Measurements from ENCODE around the gene DDX24. TPM values are rescaled to one million over a fixed set of nuclear protein-coding genes. Genes with fewer than 3 reads are reported as not detected.

Gene DDX24
- total and polyA plus RNA-seq, 2 experiments from 2014 or later = 127 to 145 TPM

GRCh38 chr14:94113490-94113889 is 32.5 kb upstream of the DDX24 start:
- no peaks in the 10 kb centered on the region for H3K36me3 ChIP-seq (replicated peaks; ENCODE audit: insufficient read depth, low read depth)
- no peak overlapping the region for H3K4me2 ChIP-seq
- H3K27ac ChIP-seq = no peak overlapping the region
- WGBS (ENCODE audit: low lambda C conversion rate, missing lambda C conversion rate) = 81% methylated on average over 6 of the region's 6 CpGs
- DNase-seq (ENCODE audit: low spot score) = no peak
- no peaks in the 10 kb centered on the region for H3K9me3 ChIP-seq (ENCODE audit: low read depth)
- no peak overlapping the region for H2AFZ ChIP-seq
- H4K20me1 ChIP-seq (ENCODE audit: insufficient read depth, poor library complexity, severe bottlenecking) = no peaks in the 10 kb centered on the region
- H3K79me2 ChIP-seq = no peaks in the 10 kb centered on the region
- no peaks in the 10 kb centered on the region for H3K9me2 ChIP-seq (replicated peaks; ENCODE audit: insufficient read depth)
- TF ChIP-seq EZH2phosphoT487 (IDR thresholded peaks at IDR 0.05; ENCODE audit: low read depth, severe bottlenecking, unreplicated experiment) = no peak
- no peak for TF ChIP-seq EZH2 (IDR thresholded peaks at IDR 0.05; ENCODE audit: borderline replicate concordance)
- no peak for TF ChIP-seq CTCF (IDR thresholded peaks at IDR 0.05; ENCODE audit: poor library complexity)
- H3K4me3 ChIP-seq = no peak overlapping the region
- H3K27me3 ChIP-seq = no peaks in the 10 kb centered on the region
- H3K4me1 ChIP-seq (ENCODE audit: insufficient read depth) = no peaks in the 10 kb centered on the region

- Histone ChIP-seq H3K27ac (no peak overlapping the region), H3K79me2 (no peaks in the 10 kb centered on the region)
Observed at GRCh38 chr14:94113073-94113472, 32.1 kb upstream of the DDX24 start.

GRCh38 chr14:94112513-94113063 is 31.6 kb upstream of the DDX24 start:
- Histone ChIP-seq H3K4me1 (ENCODE audit: insufficient read depth) (no peaks in the 10 kb centered on the region), H3K9me3 (ENCODE audit: low read depth) (no peaks in the 10 kb centered on the region), H4K20me1 (ENCODE audit: insufficient read depth, poor library complexity, severe bottlenecking) (no peaks in the 10 kb centered on the region), H3K36me3 (replicated peaks; ENCODE audit: insufficient read depth, low read depth) (no peaks in the 10 kb centered on the region), H3K27me3 (no peaks in the 10 kb centered on the region), H3K4me3 (no peak overlapping the region), H3K9me2 (replicated peaks; ENCODE audit: insufficient read depth) (no peaks in the 10 kb centered on the region), H3K27ac (no peak overlapping the region), H3K4me2 (no peak overlapping the region), H3K79me2 (no peaks in the 10 kb centered on the region), H2AFZ (no peak overlapping the region)
- 91% methylated on average over 6 of the region's 6 CpGs for WGBS (ENCODE audit: low lambda C conversion rate, missing lambda C conversion rate)
- no peak for DNase-seq (ENCODE audit: low spot score)
- TF ChIP-seq CTCF (IDR thresholded peaks at IDR 0.05; ENCODE audit: poor library complexity) (no peak), EZH2phosphoT487 (IDR thresholded peaks at IDR 0.05; ENCODE audit: low read depth, severe bottlenecking, unreplicated experiment) (no peak), EZH2 (IDR thresholded peaks at IDR 0.05; ENCODE audit: borderline replicate concordance) (no peak)

More at GRCh38 chr14:94113073-94113472, 32.1 kb upstream of the DDX24 start:
- Histone ChIP-seq H4K20me1 (ENCODE audit: insufficient read depth, poor library complexity, severe bottlenecking) (no peaks in the 10 kb centered on the region), H3K36me3 (replicated peaks; ENCODE audit: insufficient read depth, low read depth) (no peaks in the 10 kb centered on the region), H3K27me3 (no peaks in the 10 kb centered on the region), H3K9me3 (ENCODE audit: low read depth) (no peaks in the 10 kb centered on the region), H3K4me1 (ENCODE audit: insufficient read depth) (no peaks in the 10 kb centered on the region), H2AFZ (no peak overlapping the region), H3K4me3 (no peak overlapping the region), H3K9me2 (replicated peaks; ENCODE audit: insufficient read depth) (no peaks in the 10 kb centered on the region), H3K4me2 (no peak overlapping the region)
- no peak for DNase-seq (ENCODE audit: low spot score)
- TF ChIP-seq CTCF (IDR thresholded peaks at IDR 0.05; ENCODE audit: poor library complexity) (no peak), EZH2phosphoT487 (IDR thresholded peaks at IDR 0.05; ENCODE audit: low read depth, severe bottlenecking, unreplicated experiment) (no peak), EZH2 (IDR thresholded peaks at IDR 0.05; ENCODE audit: borderline replicate concordance) (no peak)
- 88% methylated on average over 7 of the region's 7 CpGs for WGBS (ENCODE audit: low lambda C conversion rate, missing lambda C conversion rate)
